ENCODE data around the gene CHMP4A.

Gene CHMP4A

GRCh38 chr14:24195186-24196070 lies 17.9 kb downstream of the CHMP4A start, which contains the start of gene TM9SF1:
Gene TM9SF1 (minus strand): TSS chr14:24195441. CDS start chr14:24195019, 422 bp downstream.
- no peak for TF ChIP-seq CTCF (IDR thresholded peaks at IDR 0.05; ENCODE audit: extremely low read depth, missing control alignments)
- peak; percentile 94 for DNase-seq (ENCODE audit: low spot score)

DNA sequence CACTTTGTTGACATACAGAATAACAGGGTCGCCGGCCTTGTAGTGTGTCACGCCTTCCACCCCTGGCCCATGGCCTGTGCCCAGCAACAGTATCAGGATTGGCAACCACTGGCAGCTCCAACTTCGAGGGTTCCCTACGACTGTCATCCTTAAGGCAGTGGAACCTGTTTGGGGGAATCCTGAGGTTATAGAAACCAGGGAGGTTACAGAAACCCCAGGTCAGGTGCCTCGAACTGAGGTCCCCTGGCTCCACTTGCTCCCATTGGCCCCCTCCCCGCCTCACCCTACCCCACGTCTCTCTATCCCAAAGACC lies 18.5 kb downstream of the CHMP4A start:
- no peak for DNase-seq (ENCODE audit: low spot score)
- no peak for TF ChIP-seq CTCF (IDR thresholded peaks at IDR 0.05; ENCODE audit: extremely low read depth, missing control alignments)

DNA sequence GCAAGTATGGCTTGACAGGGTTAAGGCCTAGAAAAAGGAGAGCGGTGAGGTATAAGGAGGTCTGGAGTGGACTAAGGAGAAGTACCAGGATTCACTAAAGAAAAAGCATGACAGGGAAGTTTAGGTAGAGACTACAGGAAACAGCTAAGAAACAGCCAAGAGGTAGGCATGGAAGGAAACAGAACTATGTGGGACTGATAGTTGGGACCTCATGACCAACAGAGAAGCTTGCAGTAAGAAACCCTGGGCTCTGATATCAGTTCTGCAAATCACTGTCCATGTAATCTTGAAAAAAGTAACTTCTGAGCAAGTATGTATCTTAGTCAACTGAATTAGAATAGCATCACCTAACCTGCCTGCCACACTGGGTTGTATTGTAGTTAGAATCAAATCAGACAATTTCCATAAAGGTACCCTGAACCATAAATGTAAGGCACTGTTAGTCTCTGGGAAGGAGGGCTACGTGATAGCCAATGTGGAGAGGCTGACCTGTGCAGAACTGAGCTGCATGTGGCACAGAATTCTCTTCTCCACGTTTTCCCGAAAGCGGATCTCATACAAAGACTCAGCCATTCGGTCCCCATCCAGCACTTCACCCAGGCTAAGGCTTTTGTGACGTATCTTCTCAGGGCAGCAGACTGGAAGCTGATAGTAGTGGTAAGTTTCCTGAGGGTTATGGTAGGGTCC lies 19.0 kb downstream of the CHMP4A start:
- no peak for TF ChIP-seq CTCF (IDR thresholded peaks at IDR 0.05; ENCODE audit: extremely low read depth, missing control alignments)

DNA sequence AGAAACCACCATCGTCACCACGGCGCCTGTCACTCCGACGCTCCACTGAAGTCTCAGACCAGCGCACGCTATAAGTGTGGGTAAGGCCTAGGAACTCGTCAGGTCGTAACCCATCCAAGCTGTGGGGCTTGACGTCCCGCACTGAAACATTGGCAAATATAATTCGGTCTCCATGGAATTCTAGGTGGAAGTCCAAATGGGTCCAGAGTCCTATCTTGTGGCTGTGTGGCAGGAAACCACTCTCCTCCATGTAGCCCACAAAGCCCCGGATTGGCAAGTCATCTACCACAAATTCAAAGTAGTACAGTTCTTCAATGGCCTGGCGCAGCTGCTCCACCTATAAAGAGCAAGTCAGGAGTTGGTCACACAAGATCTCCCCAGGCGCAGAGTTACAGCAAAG lies 20.4 kb downstream of the CHMP4A start:
- no peak for DNase-seq (ENCODE audit: low spot score)
- no peak for TF ChIP-seq CTCF (IDR thresholded peaks at IDR 0.05; ENCODE audit: extremely low read depth, missing control alignments)

More for the DNA sequence above, 19.0 kb downstream of the CHMP4A start:
- no peak for DNase-seq (ENCODE audit: low spot score)

DNA sequence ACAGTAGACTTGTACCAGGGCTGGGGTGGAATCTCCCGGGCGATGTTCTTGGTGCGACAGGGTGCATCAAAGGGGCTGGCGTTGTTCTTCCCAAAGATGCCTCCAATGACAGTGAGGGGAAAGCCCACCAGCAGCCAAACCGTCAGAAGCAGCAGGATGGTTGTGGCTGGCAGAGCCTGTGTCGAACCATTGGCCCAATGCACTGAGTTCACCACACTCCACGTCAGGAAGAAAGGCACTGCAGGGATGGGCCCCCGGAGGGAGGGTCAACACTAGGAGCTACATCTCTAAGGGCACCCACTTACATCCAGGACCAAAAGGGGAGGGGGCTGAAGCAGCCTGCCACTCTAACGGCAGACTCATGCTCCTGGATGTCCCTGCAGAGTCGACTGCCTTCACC lies 22.9 kb downstream of the CHMP4A start:
- TF ChIP-seq CTCF (IDR thresholded peaks at IDR 0.05; ENCODE audit: extremely low read depth, missing control alignments), result no peak

DNA sequence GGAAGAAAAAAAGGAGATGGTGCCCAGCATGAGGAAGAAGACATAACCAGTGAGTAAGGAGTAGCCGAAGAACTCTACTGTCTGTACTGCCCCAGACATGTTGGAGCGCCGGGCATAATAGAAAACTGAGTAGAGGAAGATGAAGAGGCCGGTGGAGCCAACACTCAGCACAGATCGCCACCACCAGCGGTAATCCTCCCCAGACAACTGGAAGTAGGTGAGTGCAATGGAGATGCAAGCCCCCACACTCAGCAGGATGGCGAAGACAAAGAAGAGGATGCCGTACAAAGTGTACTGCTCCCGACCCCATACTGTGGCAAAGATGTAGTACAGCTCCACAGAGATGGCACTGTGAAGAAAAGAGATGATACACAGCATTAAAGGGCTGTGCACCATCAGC lies 23.8 kb downstream of the CHMP4A start:
- TF ChIP-seq CTCF (IDR thresholded peaks at IDR 0.05; ENCODE audit: extremely low read depth, missing control alignments), result no peak
- no peak for DNase-seq (ENCODE audit: low spot score)

More for the DNA sequence above, 22.9 kb downstream of the CHMP4A start:
- no peak for DNase-seq (ENCODE audit: low spot score)

- no peak for TF ChIP-seq CTCF (IDR thresholded peaks at IDR 0.05; ENCODE audit: extremely low read depth, missing control alignments)
- DNase-seq (ENCODE audit: low spot score), result no peak
These were observed 24.3 kb downstream of the CHMP4A start for GRCh38 chr14:24189059-24189375.
